H1 (cell line): Measurements from ENCODE around the gene JPH3. TPM values are rescaled to one million over a fixed set of nuclear protein-coding genes. Genes with fewer than 3 reads are reported as not detected.

Experiments
- CTCF ChIA-PET: fragments of 300-600 bp; sonication (Branson Sonifier 250); formaldehyde crosslinking; loops from one replicate; lab custom pipeline; 2021; ENCODE audit not compliant: partially characterized antibody; lab: Charles Lee
- POLR2A ChIA-PET: fragments of 300-600 bp; sonication (Branson Sonifier 250); formaldehyde crosslinking; loops from one replicate; lab custom pipeline; 2021; ENCODE audit warnings: inconsistent platforms; ENCODE audit not compliant: partially characterized antibody; lab: Charles Lee
- DNase-seq, 2 experiments: peaks; one replicate each; pipeline versions ENCODE4 v3.0.0 to v3.0.0-alpha.2; 2010 to 2022; ENCODE audit warnings: low spot score in 2 of 2, low read depth in 1 of 2, mixed read lengths in 1 of 2
- FAIRE-seq: peaks from 2 replicates; lab custom pipeline; 2011; peaks lifted over from hg19 to GRCh38; lab: Jason Lieb, UNC
- H2AFZ ChIP-seq: 2 replicates; pipeline ENCODE4 v1.8.1; 2012; ENCODE audit warnings: low read length, inconsistent platforms
- H2AK5ac ChIP-seq: 2 replicates; pipeline ENCODE4 v1.6.1; 2013; ENCODE audit warnings: low read depth, low read length
- H2BK120ac ChIP-seq: replicated peaks from 2 replicates; pipeline ENCODE3; 2013; ENCODE audit warnings: low read depth, low read length, inconsistent platforms
- H2BK12ac ChIP-seq: 2 replicates; pipeline ENCODE4 v1.6.1; 2013; ENCODE audit warnings: low read depth, low read length
- H2BK15ac ChIP-seq: 2 replicates; pipeline ENCODE4 v1.6.1; 2013; ENCODE audit warnings: low read length
- H2BK20ac ChIP-seq: 2 replicates; pipeline ENCODE4 v1.6.1; 2013; ENCODE audit warnings: low read length
- H2BK5ac ChIP-seq: 2 replicates; pipeline ENCODE4 v1.6.1; 2013; ENCODE audit warnings: low read depth, low read length
- H3K14ac ChIP-seq: 2 replicates; pipeline ENCODE4 v1.6.1; 2013; ENCODE audit warnings: inconsistent platforms; ENCODE audit not compliant: insufficient read length
- H3K18ac ChIP-seq: 2 replicates; pipeline ENCODE4 v1.6.1; 2013; ENCODE audit warnings: low read length; ENCODE audit errors: extremely low read depth
- H3K23ac ChIP-seq: 2 replicates; pipeline ENCODE4 v1.6.1; 2013; ENCODE audit warnings: inconsistent platforms; ENCODE audit not compliant: insufficient read length
- H3K23me2 ChIP-seq: 2 replicates; pipeline ENCODE4 v1.6.1; 2013; ENCODE audit warnings: low read depth, low read length
- H3K27ac ChIP-seq: 2 replicates; pipeline ENCODE4 v1.6.1; 2011; ENCODE audit warnings: low read depth, low read length, inconsistent platforms
- H3K27me3 ChIP-seq, 4 experiments: replicated peaks in 1 of 4; 1 replicate in 1 of 4; 2 replicates in 3 of 4; pipeline versions ENCODE4 v1.6.1 to v1.8.1; 2011 to 2013; ENCODE audit warnings: low read length in 3 of 4, mild to moderate bottlenecking in 3 of 4, inconsistent platforms in 2 of 4, mixed read lengths in 2 of 4, moderate library complexity in 1 of 4; ENCODE audit not compliant: control insufficient read depth in 3 of 4, insufficient read depth in 3 of 4; ENCODE audit errors: extremely low read depth in 1 of 4
- H3K36me3 ChIP-seq, 4 experiments: 2 replicates each; pipeline versions ENCODE4 v1.6.1 to v1.8.1; 2011 to 2013; ENCODE audit warnings: mild to moderate bottlenecking in 4 of 4, low read length in 3 of 4, moderate library complexity in 2 of 4, control low read depth in 1 of 4, inconsistent platforms in 1 of 4; ENCODE audit not compliant: insufficient read depth in 4 of 4, control insufficient read depth in 2 of 4
- H3K4ac ChIP-seq: replicated peaks from 2 replicates; pipeline ENCODE3; 2013; ENCODE audit warnings: low read length, low read depth, mixed read lengths, inconsistent platforms; ENCODE audit not compliant: insufficient read length
- H3K4me1 ChIP-seq, 4 experiments: replicated peaks in 1 of 4; 1 replicate in 1 of 4; 2 replicates in 3 of 4; pipeline versions ENCODE4 v1.6.1 to v1.8.1; 2011 to 2013; ENCODE audit warnings: low read length in 3 of 4, inconsistent platforms in 2 of 4, mixed read lengths in 1 of 4; ENCODE audit not compliant: insufficient read depth in 4 of 4, control insufficient read depth in 3 of 4
- H3K4me2 ChIP-seq, 2 experiments: 2 replicates each; pipeline versions ENCODE4 v1.6.1 to v1.8.1; 2011 to 2013; ENCODE audit warnings: low read depth in 2 of 2, low read length in 2 of 2, control low read depth in 1 of 2, inconsistent platforms in 1 of 2, mild to moderate bottlenecking in 1 of 2; ENCODE audit not compliant: insufficient read depth in 1 of 2
- H3K4me3 ChIP-seq, 4 experiments: fragments of 200-600, 300-600 bp in 1 of 4; sonication (generic), shearing (Covaris generic), sonication (Bioruptor Twin) in 1 of 4; 2 replicates each; pipeline versions ENCODE4 v1.5.1 to v1.8.1; 2011 to 2016; ENCODE audit warnings: low read length in 4 of 4, low read depth in 3 of 4, control low read depth in 2 of 4, inconsistent platforms in 2 of 4, mild to moderate bottlenecking in 2 of 4, mixed read lengths in 1 of 4, moderate library complexity in 1 of 4; ENCODE audit not compliant: insufficient read depth in 2 of 4; ENCODE audit errors: extremely low read depth in 1 of 4
- H3K56ac ChIP-seq: replicated peaks from 2 replicates; pipeline ENCODE3; 2013; ENCODE audit warnings: low read depth, mild to moderate bottlenecking, mixed read lengths, low read length, inconsistent platforms; ENCODE audit not compliant: insufficient read length
- H3K79me1 ChIP-seq: 2 replicates; pipeline ENCODE4 v1.6.1; 2013; ENCODE audit warnings: low read depth, low read length, control low read depth
- H3K79me2 ChIP-seq, 2 experiments: 2 replicates each; pipeline versions ENCODE4 v1.6.1 to v1.8.1; 2012 to 2013; ENCODE audit warnings: low read length in 2 of 2, mild to moderate bottlenecking in 2 of 2, inconsistent platforms in 1 of 2; ENCODE audit not compliant: insufficient read depth in 2 of 2, control insufficient read depth in 1 of 2
- H3K9ac ChIP-seq, 4 experiments: replicated peaks in 1 of 4; 1 replicate in 1 of 4; 2 replicates in 3 of 4; pipeline versions ENCODE4 v1.6.1 to v1.8.1; 2011 to 2013; ENCODE audit warnings: low read depth in 3 of 4, low read length in 3 of 4, control low read depth in 2 of 4, mild to moderate bottlenecking in 2 of 4, moderate library complexity in 2 of 4, inconsistent platforms in 1 of 4; ENCODE audit errors: extremely low read depth in 1 of 4
- H3K9me3 ChIP-seq, 2 experiments: 2 replicates each; pipeline versions ENCODE4 v1.6.1 to v1.8.1; 2012 to 2013; ENCODE audit warnings: mild to moderate bottlenecking in 2 of 2, moderate library complexity in 2 of 2, control low read depth in 1 of 2, inconsistent platforms in 1 of 2, low read depth in 1 of 2, low read length in 1 of 2, mixed read lengths in 1 of 2; ENCODE audit not compliant: insufficient read depth in 2 of 2
- H4K20me1 ChIP-seq, 2 experiments: replicated peaks in 1 of 2; 2 replicates each; pipeline versions ENCODE3 to v1.8.1; 2011 to 2013; ENCODE audit warnings: inconsistent platforms in 2 of 2, low read length in 2 of 2, mild to moderate bottlenecking in 1 of 2; ENCODE audit not compliant: insufficient read depth in 2 of 2, control insufficient read depth in 1 of 2
- H4K5ac ChIP-seq: 2 replicates; pipeline ENCODE4 v1.6.1; 2013; ENCODE audit warnings: low read length, low read depth, mixed read lengths, inconsistent platforms; ENCODE audit not compliant: insufficient read length
- H4K8ac ChIP-seq: 2 replicates; pipeline ENCODE4 v1.8.0; 2013; ENCODE audit warnings: mild to moderate bottlenecking, moderate library complexity, low read length, inconsistent platforms; ENCODE audit not compliant: insufficient read depth; ENCODE audit errors: extremely low read depth
- H4K91ac ChIP-seq: replicated peaks from 2 replicates; pipeline ENCODE3; 2013; ENCODE audit warnings: low read length, mixed read lengths, inconsistent platforms; ENCODE audit not compliant: insufficient read length
- BCL11A ChIP-seq, 2 experiments: IDR thresholded peaks; one replicate each; pipeline ENCODE4 v1.6.1; 2011; ENCODE audit warnings: low read depth in 2 of 2, low read length in 2 of 2, mild to moderate bottlenecking in 2 of 2
- CREB1 ChIP-seq: IDR thresholded peaks from 2 replicates; pipeline ENCODE4 v1.6.1; 2012; ENCODE audit warnings: inconsistent platforms
- CTCF ChIP-seq, 3 experiments: IDR thresholded peaks; 1 replicate in 2 of 3; 2 replicates in 1 of 3; pipeline versions ENCODE4 v1.5.1 to v1.6.1; 2011; ENCODE audit warnings: low read length in 3 of 3, mild to moderate bottlenecking in 3 of 3, inconsistent platforms in 2 of 3, low read depth in 1 of 3, moderate library complexity in 1 of 3; ENCODE audit not compliant: insufficient read depth in 1 of 3; ENCODE audit errors: control extremely low read depth in 1 of 3
- NANOG ChIP-seq: IDR thresholded peaks from 2 replicates; pipeline ENCODE4 v1.6.1; 2011; ENCODE audit warnings: low read length, low read depth, mild to moderate bottlenecking, inconsistent platforms; ENCODE audit not compliant: insufficient read depth, poor library complexity, severe bottlenecking
- NRF1 ChIP-seq: IDR thresholded peaks from 2 replicates; pipeline ENCODE4 v1.6.1; 2011; ENCODE audit warnings: mild to moderate bottlenecking, low read depth, low read length, improper control_type of control experiment
- POU5F1 ChIP-seq: IDR thresholded peaks from 2 replicates; pipeline ENCODE4 v1.6.1; 2011; ENCODE audit warnings: low read depth, mild to moderate bottlenecking, low read length, moderate library complexity
- RAD21 ChIP-seq, 2 experiments: IDR thresholded peaks in 1 of 2; conservative IDR thresholded peaks in 1 of 2; 2 replicates each; pipeline ENCODE4 v1.6.1; 2011; ENCODE audit warnings: low read depth in 2 of 2, low read length in 2 of 2, improper control_type of control experiment in 1 of 2, inconsistent platforms in 1 of 2, mild to moderate bottlenecking in 1 of 2, moderate library complexity in 1 of 2
- RXRA ChIP-seq: IDR thresholded peaks from 2 replicates; pipeline ENCODE4 v1.6.1; 2011; ENCODE audit warnings: low read depth, mild to moderate bottlenecking, low read length, moderate library complexity; ENCODE audit not compliant: insufficient read depth
- SIN3A ChIP-seq, 2 experiments: IDR thresholded peaks in 1 of 2; conservative IDR thresholded peaks in 1 of 2; 2 replicates each; pipeline ENCODE4 v1.6.1; 2011 to 2012; ENCODE audit warnings: low read length in 2 of 2, improper control_type of control experiment in 1 of 2, low read depth in 1 of 2, mild to moderate bottlenecking in 1 of 2
- SIRT6 ChIP-seq: IDR thresholded peaks from one replicate; pipeline ENCODE4 v1.7.1; 2012; ENCODE audit warnings: low read length, inconsistent platforms
- WGBS, 2 experiments: shearing (Covaris generic) in 1 of 2; methylation state at CpG; one replicate each; pipeline versions ENCODE4 v1.1.6 to v1.1.7; 2013 to 2015; ENCODE audit warnings: low lambda C conversion rate in 2 of 2, mixed read lengths in 2 of 2, inconsistent platforms in 1 of 2, low coverage in 1 of 2, missing lambda C conversion rate in 1 of 2; ENCODE audit not compliant: insufficient replicate concordance in 2 of 2, insufficient coverage in 1 of 2, insufficient read length in 1 of 2; ENCODE audit errors: extremely low coverage in 1 of 2, missing lambda C conversion rate in 1 of 2; 5-methylcytosine and 5-hydroxymethylcytosine counted together
- polyA plus RNA-seq, 7 experiments: library from polyadenylated mRNA; depleted of rRNA in 3 of 7; stranded (reverse) in 5 of 7; unstranded in 2 of 7; fragments of >200 nt in 5 of 7; fragments of 200-250 nt in 2 of 7; gene quantifications; 1 replicate in 5 of 7; 2 replicates in 1 of 7; 4 replicates in 1 of 7; pipeline versions ENCODE4 v1.2.1 to v1.2.3, GENCODE V29; 2011 to 2013; ENCODE audit warnings: missing spikeins in 2 of 7, mixed read lengths in 2 of 7
- total RNA-seq: library from RNA; stranded (reverse); fragmentation: NEBNext Ultra II Directional; extraction: Animal tissue kit (Norgen Biotek cat#: 25700); gene quantifications from 2 replicates; pipeline ENCODE4 v1.2.1, GENCODE V29; 2021

JPH3 gene
- total and polyA plus RNA-seq, 2 of the 8 experiments (the other 6 are each of a cell fraction or from before 2014, with no cell fraction given) = 10.3 to 28.3 TPM

- ChIA-PET POLR2A (no interaction called here), CTCF (interaction anchor here (0.7 to 3.5 kb wide), 6 partner anchors 10 to 499 kb away, joined by 3 to 45 read pairs (median 4); no protein-coding TSS in a partner anchor)
- Histone ChIP-seq H3K4me1 (peaks cover 0 to 4% (median 0%) of the 10 kb centered on the region in 4 experiments; a peak in 1 of 7 replicates), H3K79me2 (no peaks in the 10 kb centered on the region), H2BK5ac (no peak overlapping the region), H3K4me2 (no peak overlapping the region), H2AFZ (no peak overlapping the region), H4K91ac (no peak overlapping the region), H3K23me2 (peaks cover 4% of the 10 kb centered on the region; the same call in 1 of the 2 replicates), H4K8ac (no peak overlapping the region), H3K23ac (no peak overlapping the region), H3K56ac (no peak overlapping the region), H3K14ac (no peak overlapping the region), H4K20me1 (peaks cover 0 to 6% of the 10 kb centered on the region in 2 experiments), H3K9ac (no peak overlapping the region), H3K18ac (no peak overlapping the region), H2BK20ac (no peak overlapping the region), H2BK12ac (no peak overlapping the region), H3K4me3 (no peak overlapping the region)
- DNase-seq = no peak
- WGBS, 2 experiments = 92% methylated on average over 7 of the region's 12 CpGs; no CpG with 5 or more reads in 1 of the 2 experiments
- FAIRE-seq = no peak
- TF ChIP-seq SIN3A (conservative IDR thresholded peaks at IDR 0.05 in 1 of 2, IDR thresholded peaks at IDR 0.05 in 1 of 2; ENCODE audit: low read depth in 1 of 2, low read length in 2 of 2) (no peak), NANOG (no peak), CTCF (IDR thresholded peaks at IDR 0.05; ENCODE audit: control extremely low read depth in 1 of 3, insufficient read depth in 1 of 3, low read depth in 1 of 3, low read length in 3 of 3) (no peak), SIRT6 (no peak), BCL11A (IDR thresholded peaks at IDR 0.05; ENCODE audit: low read depth in 2 of 2, low read length in 2 of 2) (no peak), RAD21 (IDR thresholded peaks at IDR 0.05 in 1 of 2, conservative IDR thresholded peaks at IDR 0.05 in 1 of 2; ENCODE audit: low read depth in 2 of 2, low read length in 2 of 2) (no peak), RXRA (no peak), CREB1 (no peak), POU5F1 (no peak), NRF1 (no peak)
- TF ChIP-seq, all 59 proteins: peak for 0
- no peak overlapping the region for H3K27ac ChIP-seq
- no peak overlapping the region for H2AK5ac ChIP-seq
- no peaks in the 10 kb centered on the region for H3K27me3 ChIP-seq
- no peak overlapping the region for H4K5ac ChIP-seq
- H3K79me1 ChIP-seq = no peaks in the 10 kb centered on the region
- H2BK15ac ChIP-seq = no peak overlapping the region
- H2BK120ac ChIP-seq = no peak overlapping the region
- H3K4ac ChIP-seq = no peak overlapping the region
- no peaks in the 10 kb centered on the region for H3K36me3 ChIP-seq
- H3K9me3 ChIP-seq = peaks cover 0 to 10% of the 10 kb centered on the region in 2 experiments; a peak in 2 of 4 replicates
Measured at GRCh38 chr16:87562201-87562600, 40.1 kb upstream of the JPH3 start.
